Endothelial cell of umbilical vein (primary cell): Measurements from ENCODE around the gene SLC44A4.

Source experiments
- EZH2 ChIP-seq: IDR thresholded peaks from 2 replicates; pipeline ENCODE4 v1.6.1; 2012; ENCODE audit warnings: borderline replicate concordance, low read depth, mild to moderate bottlenecking, moderate library complexity, low read length, inconsistent platforms; ENCODE audit not compliant: severe bottlenecking
- POLR2A ChIP-seq: IDR thresholded peaks from 2 replicates; pipeline ENCODE4 v1.6.1; 2012; ENCODE audit warnings: low read depth, mild to moderate bottlenecking, control low read depth, low read length
- TF ChIP-seq, protein P1 (sequence below), 2 donors: IDR thresholded peaks; 1 replicate in 1 of 2; 2 replicates in 1 of 2; pipeline ENCODE4 v1.5.1; 2011; ENCODE audit warnings: low read length in 2 of 2, mild to moderate bottlenecking in 2 of 2, moderate library complexity in 2 of 2, control low read depth in 1 of 2, inconsistent platforms in 1 of 2, low read depth in 1 of 2; ENCODE audit not compliant: insufficient read depth in 1 of 2; ENCODE audit errors: extremely low read depth in 1 of 2

DNA sequence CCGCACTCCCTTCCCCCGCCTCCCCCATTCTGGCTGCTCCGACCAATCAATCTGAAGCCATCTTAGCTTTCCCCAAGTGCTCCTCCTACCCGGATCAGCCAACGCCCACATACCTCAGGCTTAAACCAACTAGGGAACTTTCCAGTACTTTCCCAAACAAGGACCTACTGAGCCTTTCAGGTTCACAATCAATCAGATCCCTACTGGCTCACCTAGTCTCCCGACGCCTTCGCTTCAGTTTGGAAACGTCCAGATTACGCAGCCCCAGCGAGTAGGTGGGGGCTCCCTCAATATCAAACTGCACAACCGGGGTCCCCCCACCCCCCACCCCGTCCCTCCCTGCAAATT lies 64.1 kb downstream of the SLC44A4 start:
- TF ChIP-seq POLR2A (peak; percentile 18), EZH2 (no peak)
- TF ChIP-seq, protein P1, sequence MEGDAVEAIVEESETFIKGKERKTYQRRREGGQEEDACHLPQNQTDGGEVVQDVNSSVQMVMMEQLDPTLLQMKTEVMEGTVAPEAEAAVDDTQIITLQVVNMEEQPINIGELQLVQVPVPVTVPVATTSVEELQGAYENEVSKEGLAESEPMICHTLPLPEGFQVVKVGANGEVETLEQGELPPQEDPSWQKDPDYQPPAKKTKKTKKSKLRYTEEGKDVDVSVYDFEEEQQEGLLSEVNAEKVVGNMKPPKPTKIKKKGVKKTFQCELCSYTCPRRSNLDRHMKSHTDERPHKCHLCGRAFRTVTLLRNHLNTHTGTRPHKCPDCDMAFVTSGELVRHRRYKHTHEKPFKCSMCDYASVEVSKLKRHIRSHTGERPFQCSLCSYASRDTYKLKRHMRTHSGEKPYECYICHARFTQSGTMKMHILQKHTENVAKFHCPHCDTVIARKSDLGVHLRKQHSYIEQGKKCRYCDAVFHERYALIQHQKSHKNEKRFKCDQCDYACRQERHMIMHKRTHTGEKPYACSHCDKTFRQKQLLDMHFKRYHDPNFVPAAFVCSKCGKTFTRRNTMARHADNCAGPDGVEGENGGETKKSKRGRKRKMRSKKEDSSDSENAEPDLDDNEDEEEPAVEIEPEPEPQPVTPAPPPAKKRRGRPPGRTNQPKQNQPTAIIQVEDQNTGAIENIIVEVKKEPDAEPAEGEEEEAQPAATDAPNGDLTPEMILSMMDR (IDR thresholded peaks at IDR 0.05; ENCODE audit: extremely low read depth in 1 of 2, insufficient read depth in 1 of 2, low read depth in 1 of 2, low read length in 2 of 2) = no peak
